AG04450 (cell line): Measurements from ENCODE around the gene POLH. TPM values are rescaled to one million over a fixed set of nuclear protein-coding genes. Genes with fewer than 3 reads are reported as not detected.
"Not testable (repeated sequence)": the region's sequence is repeated elsewhere in the genome, so short reads cannot be mapped to it uniquely, and the experiment has no call there.

Experiments
- CTCF ChIA-PET: fragments of 300-600, 350-600 bp; formaldehyde crosslinking; extraction: SDS; loops from one replicate; lab custom pipeline; 2022; ENCODE audit warnings: antibody characterized with exemption, inconsistent platforms; lab: Charles Lee
- POLR2A ChIA-PET: fragments of 350-600 bp; formaldehyde crosslinking; extraction: SDS; loops from one replicate; lab custom pipeline; 2021; ENCODE audit warnings: antibody characterized with exemption, inconsistent platforms; lab: Yijun Ruan, JAX
- DNase-seq: peaks from one replicate; pipeline ENCODE4 v3.0.0-alpha.2; 2011; ENCODE audit warnings: low read depth, low spot score
- H3K27ac ChIP-seq: one replicate; pipeline ENCODE4 v1.5.1; 2012; ENCODE audit warnings: low read depth, low read length, control low read depth
- H3K27me3 ChIP-seq: one replicate; pipeline ENCODE4 v1.6.0; 2012; ENCODE audit warnings: low read length; ENCODE audit not compliant: control insufficient read depth, insufficient read depth
- H3K4me3 ChIP-seq: 2 replicates; pipeline ENCODE4 v1.5.1; 2011; ENCODE audit warnings: mild to moderate bottlenecking, low read depth, low read length, control low read depth
- H3K9me3 ChIP-seq: 2 replicates; pipeline ENCODE4 v1.5.1; 2012; ENCODE audit warnings: low read length; ENCODE audit not compliant: control insufficient read depth, insufficient read depth
- polyA plus RNA-seq: library from polyadenylated mRNA; depleted of rRNA; stranded (reverse); fragments of >200 nt; gene quantifications from 2 replicates; pipeline ENCODE4 v1.2.3, GENCODE V29; 2011; rRNA removed
- small RNA-seq: library from RNA; depleted of rRNA; stranded (forward); fragments of <200 nt; gene quantifications from one replicate; pipeline ENCODE3, GENCODE V24; 2012; ENCODE audit warnings: low read depth; ENCODE audit not compliant: insufficient read length
- TF ChIP-seq, protein P1 (sequence below): IDR thresholded peaks from 2 replicates; pipeline ENCODE4 v1.5.1; 2011; ENCODE audit warnings: low read depth, low read length, control low read depth, inconsistent platforms

POLH gene
- polyA plus RNA-seq, 1 experiment: 26.6 TPM

DNA sequence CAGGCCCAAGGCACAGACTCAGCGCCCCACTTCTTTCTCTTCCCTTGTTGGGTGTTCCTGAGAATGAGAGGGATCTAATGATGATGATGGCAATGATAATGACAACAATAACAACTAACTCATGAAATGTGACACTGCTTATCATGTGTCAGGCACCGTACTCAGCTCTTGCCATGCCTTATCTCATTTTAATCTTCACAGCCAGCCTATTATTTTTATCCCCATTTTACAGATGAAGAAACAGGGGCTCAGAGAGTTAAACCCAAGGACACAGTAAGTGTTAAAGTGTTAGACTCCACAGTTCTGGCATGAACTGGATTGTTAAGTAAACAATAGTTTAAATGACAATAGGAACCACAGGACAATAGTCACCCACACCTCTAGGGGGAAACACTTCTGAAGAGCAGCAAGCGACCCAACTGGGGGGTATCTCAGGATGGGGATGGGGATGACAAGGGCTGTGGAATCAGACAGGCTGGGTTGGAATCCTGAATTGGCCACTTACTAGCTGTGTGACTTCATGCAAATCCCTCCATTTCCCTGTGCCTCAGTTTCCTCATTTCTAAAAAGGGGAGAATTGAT is 81.3 kb downstream of the POLH start:
- Histone ChIP-seq H3K9me3 (peaks cover 11% of the 10 kb centered on the region; the same call in 1 of the 2 replicates), H3K27me3 (peaks cover 2% of the 10 kb centered on the region), H3K27ac (no peak overlapping the region), H3K4me3 (no peak overlapping the region)
- CTCF ChIA-PET: interaction anchor here (1.1 to 1.9 kb wide), 2 partner anchors 10 to 112 kb away, joined by 3 to 5 read pairs; no protein-coding TSS in a partner anchor
- DNase-seq: no peak
- POLR2A ChIA-PET: interaction anchor here (0.7 kb wide), 1 partner anchor 30 kb away, joined by 4 read pairs; the partner anchor contains the start of gene MRPS18A
- TF ChIP-seq, protein P1, sequence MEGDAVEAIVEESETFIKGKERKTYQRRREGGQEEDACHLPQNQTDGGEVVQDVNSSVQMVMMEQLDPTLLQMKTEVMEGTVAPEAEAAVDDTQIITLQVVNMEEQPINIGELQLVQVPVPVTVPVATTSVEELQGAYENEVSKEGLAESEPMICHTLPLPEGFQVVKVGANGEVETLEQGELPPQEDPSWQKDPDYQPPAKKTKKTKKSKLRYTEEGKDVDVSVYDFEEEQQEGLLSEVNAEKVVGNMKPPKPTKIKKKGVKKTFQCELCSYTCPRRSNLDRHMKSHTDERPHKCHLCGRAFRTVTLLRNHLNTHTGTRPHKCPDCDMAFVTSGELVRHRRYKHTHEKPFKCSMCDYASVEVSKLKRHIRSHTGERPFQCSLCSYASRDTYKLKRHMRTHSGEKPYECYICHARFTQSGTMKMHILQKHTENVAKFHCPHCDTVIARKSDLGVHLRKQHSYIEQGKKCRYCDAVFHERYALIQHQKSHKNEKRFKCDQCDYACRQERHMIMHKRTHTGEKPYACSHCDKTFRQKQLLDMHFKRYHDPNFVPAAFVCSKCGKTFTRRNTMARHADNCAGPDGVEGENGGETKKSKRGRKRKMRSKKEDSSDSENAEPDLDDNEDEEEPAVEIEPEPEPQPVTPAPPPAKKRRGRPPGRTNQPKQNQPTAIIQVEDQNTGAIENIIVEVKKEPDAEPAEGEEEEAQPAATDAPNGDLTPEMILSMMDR: no peak

DNA sequence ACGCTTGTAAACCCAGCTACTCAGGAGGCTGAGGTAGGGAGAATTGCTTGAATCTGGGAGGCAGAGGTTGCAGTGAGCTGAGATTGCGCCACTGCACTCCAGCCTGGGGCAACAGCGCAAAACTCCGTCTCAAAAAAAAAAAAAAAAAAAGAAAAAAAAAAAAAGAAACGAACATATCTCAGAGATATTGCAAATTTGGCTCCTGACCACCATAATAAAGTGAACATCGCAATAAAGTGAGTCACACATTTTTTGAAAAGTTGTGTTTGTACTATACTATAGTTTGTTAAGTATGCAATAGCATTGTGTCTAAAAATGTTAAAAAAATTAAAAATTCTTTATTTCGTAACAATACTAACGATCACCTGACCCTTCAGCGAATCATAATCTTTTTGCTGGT is 82.2 kb downstream of the POLH start:
- H3K27me3 ChIP-seq: peaks cover 2% of the 10 kb centered on the region
- H3K4me3 ChIP-seq: no peak overlapping the region
- TF ChIP-seq, protein P1: no peak
- DNase-seq: no peak
- ChIA-PET POLR2A (interaction anchor here (0.7 kb wide), 1 partner anchor 29 kb away, joined by 4 read pairs; the partner anchor contains the start of gene MRPS18A), CTCF (no interaction called here)
- peaks cover 11% of the 10 kb centered on the region; the same call in 1 of the 2 replicates for H3K9me3 ChIP-seq
- no peak overlapping the region for H3K27ac ChIP-seq

DNA sequence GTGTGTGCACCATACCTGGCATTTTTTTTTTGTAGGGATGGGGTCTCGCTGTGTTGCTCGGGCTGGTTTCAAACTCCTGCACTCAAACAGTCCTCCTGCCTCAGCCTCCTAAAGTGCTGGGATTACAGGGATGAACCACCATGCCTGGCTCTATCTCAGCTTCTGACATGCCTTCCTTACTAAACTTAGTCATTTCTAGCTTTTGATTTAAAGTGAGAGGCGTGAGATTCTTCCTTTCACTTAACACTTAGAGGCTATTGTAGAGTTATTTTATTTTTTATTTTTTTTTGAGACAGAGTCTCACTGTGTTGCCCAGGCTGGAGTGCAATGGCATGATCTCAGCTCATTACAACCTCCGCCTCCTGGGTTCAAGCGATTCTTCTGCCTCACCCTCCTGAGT is 87.0 kb downstream of the POLH start:
- POLR2A ChIA-PET: not testable (repeated sequence)

More for the DNA sequence above, 87.0 kb downstream of the POLH start:
- H3K9me3 ChIP-seq: peaks cover 11% of the 10 kb centered on the region; the same call in 1 of the 2 replicates
- not testable (repeated sequence) for H3K27me3 ChIP-seq, DNase-seq, H3K4me3 ChIP-seq, H3K27ac ChIP-seq
- CTCF ChIA-PET: interaction anchor here (8.9 kb wide), 1 partner anchor 417 kb away, joined by 90 read pairs; no protein-coding TSS in a partner anchor

Small RNA genes lying within 50 kb of the gene (small RNA-seq; reads per million reads assigned to genes)
- gene RF00426: not detected

Other genes starting within 250 kb of the POLH start
- gene ZNF318, start 206.5 kb upstream of the POLH start, polyA plus RNA-seq: 12.5 and 14.9 TPM in 2 replicates
- 10.6 and 12.0 TPM in 2 replicates for gene ABCC10, start 148.6 kb upstream of the POLH start, polyA plus RNA-seq
- gene DLK2, start 120.6 kb upstream of the POLH start, polyA plus RNA-seq: 0.62 and 0.86 TPM in 2 replicates
- gene TJAP1, start 98.6 kb upstream of the POLH start, polyA plus RNA-seq: 18.4 and 20.4 TPM in 2 replicates
- gene LRRC73, start 65.8 kb upstream of the POLH start, polyA plus RNA-seq: 0.14 and 0.16 TPM in 2 replicates
- gene YIPF3, start 59.3 kb upstream of the POLH start, polyA plus RNA-seq: 241 and 262 TPM in 2 replicates
- gene POLR1C, start 59.1 kb upstream of the POLH start, polyA plus RNA-seq: 48.1 and 50.8 TPM in 2 replicates
- gene XPO5, start 147 bp upstream of the POLH start, polyA plus RNA-seq: 28.4 and 31.5 TPM in 2 replicates
- gene GTPBP2, start 53.1 kb downstream of the POLH start, polyA plus RNA-seq: 60.8 and 72.5 TPM in 2 replicates
- 37.1 and 39.3 TPM in 2 replicates for gene MAD2L1BP, start 59.7 kb downstream of the POLH start, polyA plus RNA-seq
- 0.37 and 0.51 TPM in 2 replicates for gene RSPH9, start 68.9 kb downstream of the POLH start, polyA plus RNA-seq
- 41.0 and 59.7 TPM in 2 replicates for gene MRPS18A, start 111.6 kb downstream of the POLH start, polyA plus RNA-seq
- 189 and 239 TPM in 2 replicates for gene VEGFA, start 194.0 kb downstream of the POLH start, polyA plus RNA-seq